ENCODE results near the gene ZNF692.

The ZNF692 gene

DNA sequence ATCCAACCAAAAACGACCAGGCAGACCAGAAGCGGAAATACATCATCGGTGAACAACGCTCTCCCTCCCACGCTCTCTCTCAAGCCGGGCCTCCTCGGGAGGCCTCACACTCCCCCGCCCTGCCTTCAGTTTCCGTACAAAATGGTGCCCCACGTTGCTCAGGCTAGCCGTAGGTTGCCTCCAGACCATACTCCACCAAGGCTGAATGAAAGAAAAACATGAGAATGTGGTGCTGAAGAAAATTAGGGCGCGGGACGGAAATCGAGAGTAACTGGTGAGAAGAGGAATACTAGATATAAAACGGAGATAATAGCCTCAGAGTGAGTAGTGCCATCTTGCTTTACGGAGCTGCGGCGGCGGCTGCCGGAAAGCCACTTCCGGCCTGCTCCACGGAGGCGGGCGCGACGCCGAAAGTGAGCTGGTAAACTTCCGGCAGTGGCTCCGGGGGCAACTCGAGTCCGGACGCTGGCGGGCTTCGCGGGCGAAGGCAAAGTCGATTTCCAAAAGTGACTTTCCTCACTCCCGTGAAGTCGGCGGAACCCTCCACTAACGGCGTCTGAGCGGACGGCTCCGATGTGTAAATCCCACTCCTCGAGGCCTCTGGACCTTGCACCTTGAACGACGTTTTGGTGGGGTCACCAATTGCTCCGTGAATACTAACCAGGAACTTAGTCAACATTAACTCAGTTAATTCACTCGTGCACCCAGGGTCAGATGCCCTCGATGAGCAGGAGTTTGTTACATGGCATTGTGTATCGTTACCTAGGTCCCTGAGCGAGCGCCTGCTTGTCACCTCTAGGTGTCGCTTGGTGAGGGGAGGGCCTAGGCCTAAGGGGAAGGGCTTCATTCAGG, 32.8 kb downstream of the ZNF692 start, which contains the start of gene SH3BP5L:
SH3BP5L (minus strand) TSS at position 7 of the 852 bp plus-strand sequence. CDS start 980 bp downstream, outside the sequence.
- peak; percentile 74 to 90 for DNase-seq (ENCODE audit: extremely low read depth in 1 of 2, low read depth in 1 of 2)

DNA sequence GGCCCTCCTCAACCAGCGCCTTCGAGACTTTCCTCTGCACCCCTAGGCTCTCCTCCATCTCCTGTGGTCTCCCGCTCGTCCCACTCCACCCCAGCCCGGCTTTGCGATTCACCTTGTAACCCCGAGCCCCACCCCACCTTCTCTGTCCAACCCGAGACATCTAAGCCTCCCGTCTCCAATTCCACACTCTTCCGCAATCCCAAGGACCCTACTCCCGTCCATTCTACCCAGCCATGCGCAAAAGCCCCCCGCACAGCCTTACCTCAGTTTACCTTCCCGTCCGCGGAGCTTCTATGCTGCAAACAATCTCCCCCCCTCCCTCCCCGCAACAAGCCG, 33.3 kb downstream of the ZNF692 start:
- DNase-seq (ENCODE audit: extremely low read depth in 1 of 2, low read depth in 1 of 2) = no peak

DNA sequence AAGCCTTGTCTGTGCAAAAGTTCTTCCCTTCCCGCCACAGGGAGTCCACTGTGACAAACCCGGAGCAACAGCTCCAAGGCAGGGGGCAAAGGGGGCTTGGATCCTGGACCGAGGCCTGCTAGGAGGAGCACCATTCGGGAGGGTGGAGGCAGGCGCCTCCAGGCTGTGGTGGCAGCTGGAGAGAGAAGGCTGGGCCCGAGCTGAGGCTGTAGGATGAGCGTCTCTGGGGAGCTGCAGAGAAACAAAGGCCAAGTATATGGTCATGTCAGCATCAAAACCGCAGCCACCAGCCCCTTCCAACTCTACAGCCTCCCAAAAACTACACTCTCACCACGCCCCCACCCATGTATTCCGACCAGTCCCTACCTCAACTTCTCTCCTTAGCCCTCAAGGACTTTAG, 33.7 kb downstream of the ZNF692 start:
- no peak for DNase-seq (ENCODE audit: extremely low read depth in 1 of 2, low read depth in 1 of 2)

DNA sequence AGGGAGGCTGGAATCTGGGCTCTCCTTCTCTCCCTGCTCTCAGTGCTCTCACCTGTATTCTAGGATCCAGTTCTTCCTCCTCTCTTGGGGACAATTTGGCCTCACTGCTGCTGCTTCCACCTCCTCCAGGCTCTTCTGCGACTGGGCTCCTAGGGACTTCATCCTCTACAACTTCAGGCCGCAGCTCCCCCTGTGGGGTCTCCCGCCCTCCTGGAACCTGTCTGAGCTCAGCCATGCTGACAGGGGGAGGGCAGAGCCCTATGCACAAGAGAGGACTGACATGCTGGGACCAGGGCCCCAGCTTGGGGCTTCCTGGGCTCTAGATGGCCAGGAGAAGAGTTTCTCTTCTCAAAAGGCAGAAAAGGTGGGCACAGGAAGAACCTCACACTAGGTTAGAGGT, 34.2 kb downstream of the ZNF692 start:
- DNase-seq (ENCODE audit: extremely low read depth in 1 of 2, low read depth in 1 of 2) = no peak

DNA sequence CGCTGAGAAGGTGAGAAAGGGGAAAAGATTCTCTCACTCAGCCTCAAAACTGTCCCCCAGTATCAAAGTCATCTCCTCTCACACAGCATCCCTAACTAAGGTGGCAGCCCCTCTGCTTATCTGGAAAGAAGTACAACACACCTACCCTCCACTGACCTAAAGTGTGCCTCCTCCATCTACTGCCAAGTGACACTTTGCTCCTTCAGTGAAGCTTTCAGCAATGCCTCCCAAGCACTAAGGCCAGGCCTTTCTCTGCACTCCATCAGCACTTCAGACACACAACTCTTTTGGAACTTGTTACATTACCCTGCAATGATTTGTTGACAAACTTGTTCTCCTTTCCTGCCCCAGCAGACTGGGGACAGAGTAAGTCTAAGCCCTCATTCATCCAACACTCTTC, 34.6 kb downstream of the ZNF692 start:
- no peak for DNase-seq (ENCODE audit: extremely low read depth in 1 of 2, low read depth in 1 of 2)

DNA sequence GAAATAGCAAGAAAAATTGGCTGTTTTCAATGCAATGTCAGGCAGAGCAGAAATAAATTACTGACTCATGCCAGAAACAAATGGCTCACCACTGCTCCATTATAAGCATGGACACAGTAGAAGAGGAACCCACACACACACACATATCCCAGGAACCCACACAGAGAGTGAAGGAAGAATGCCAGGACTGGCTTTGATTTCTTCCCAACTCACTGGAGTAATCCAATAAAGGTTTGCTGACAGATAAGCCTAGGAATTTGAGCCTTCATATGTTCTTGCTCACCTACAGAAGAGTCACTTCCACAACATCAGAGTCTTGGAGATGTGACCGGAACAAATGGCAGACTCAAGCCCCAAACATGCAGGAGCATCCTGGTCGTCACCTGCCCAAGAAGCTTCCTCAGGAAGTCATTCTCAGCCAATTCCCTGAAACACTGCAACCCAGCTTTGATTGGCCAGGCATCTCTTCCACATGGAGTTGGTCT, 35.3 kb downstream of the ZNF692 start:
- no peak for DNase-seq (ENCODE audit: extremely low read depth in 1 of 2, low read depth in 1 of 2)

DNA sequence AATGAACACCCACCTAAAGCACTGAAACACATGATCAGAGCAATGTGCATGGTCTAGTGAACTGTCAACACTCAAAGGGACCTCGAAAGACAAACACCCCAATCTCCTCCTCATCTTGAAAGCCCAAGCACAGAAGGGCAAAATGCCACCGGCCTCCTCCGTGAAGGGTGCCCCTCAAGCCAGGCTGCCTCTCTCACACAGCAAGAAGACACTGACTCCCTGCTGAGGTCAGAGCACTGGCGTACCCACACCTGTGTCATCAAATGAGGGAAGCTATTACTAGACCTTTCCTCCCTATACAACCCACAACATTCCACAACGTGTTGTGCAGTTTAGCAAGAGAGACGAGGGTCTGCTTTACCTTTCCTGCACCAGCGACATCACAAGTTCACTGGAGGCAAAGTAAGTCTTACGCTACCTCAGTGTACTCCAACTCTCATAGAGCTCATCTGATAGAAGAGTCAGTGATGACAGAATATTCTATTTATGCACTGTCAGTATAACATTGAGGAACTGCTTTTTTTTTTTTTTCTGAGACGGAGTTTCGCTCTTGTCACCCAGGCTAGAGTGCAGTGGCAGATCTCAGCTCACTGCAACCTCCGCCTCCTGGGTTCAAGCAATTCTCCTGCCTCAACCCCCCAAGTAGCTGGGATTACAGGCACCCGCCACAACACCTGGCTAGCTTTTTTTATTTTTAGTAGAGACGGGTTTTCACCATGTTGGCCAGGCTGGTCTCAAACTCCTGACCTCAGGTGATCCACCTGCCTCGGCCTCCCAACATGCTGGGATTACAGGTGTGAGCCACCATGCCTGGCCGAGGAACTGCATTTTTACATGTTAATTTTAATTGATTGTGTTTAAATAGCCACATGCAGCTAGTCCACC, 36.5 kb downstream of the ZNF692 start:
- no peak for DNase-seq (ENCODE audit: extremely low read depth in 1 of 2, low read depth in 1 of 2)

DNA sequence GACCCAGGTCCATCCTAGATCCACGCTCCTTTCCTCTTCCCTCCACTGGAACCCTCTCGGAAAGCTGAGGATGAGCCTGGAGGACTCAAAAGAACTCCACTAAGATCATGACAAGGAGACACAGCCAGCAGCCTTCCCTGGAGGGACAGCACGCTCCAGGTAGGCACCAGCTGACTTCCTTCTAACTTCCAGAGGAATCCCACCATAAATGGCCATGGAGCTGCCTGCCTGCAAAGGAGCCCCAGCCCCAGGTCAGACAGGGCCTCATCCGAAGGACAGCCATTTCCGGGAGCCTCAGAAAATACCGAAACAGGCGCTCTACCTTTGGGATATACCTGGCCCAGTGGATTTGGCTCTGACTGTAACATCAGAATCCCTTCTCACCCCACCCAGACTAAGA, 37.2 kb downstream of the ZNF692 start:
- no peak for DNase-seq (ENCODE audit: extremely low read depth in 1 of 2, low read depth in 1 of 2)

DNA sequence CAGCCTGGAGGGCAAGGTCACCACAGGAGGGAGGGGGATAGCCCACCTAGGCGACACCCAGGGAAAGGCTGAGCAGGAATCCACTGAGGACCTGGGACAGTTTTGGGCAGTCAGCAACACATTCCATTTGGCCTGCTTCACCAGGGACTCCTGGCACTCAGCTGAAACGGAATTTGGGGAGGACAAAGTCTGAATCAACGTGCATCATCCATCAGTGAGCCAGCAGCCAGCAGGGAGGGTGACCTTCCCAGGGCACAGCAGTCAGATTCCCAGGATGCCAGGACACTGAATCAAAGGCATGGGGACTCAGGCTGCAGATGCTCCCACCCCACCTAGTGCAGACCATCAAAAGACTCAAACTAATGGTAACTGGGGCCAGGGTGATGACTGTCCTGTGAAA, 37.8 kb downstream of the ZNF692 start:
- DNase-seq (ENCODE audit: extremely low read depth in 1 of 2, low read depth in 1 of 2) = no peak

DNA sequence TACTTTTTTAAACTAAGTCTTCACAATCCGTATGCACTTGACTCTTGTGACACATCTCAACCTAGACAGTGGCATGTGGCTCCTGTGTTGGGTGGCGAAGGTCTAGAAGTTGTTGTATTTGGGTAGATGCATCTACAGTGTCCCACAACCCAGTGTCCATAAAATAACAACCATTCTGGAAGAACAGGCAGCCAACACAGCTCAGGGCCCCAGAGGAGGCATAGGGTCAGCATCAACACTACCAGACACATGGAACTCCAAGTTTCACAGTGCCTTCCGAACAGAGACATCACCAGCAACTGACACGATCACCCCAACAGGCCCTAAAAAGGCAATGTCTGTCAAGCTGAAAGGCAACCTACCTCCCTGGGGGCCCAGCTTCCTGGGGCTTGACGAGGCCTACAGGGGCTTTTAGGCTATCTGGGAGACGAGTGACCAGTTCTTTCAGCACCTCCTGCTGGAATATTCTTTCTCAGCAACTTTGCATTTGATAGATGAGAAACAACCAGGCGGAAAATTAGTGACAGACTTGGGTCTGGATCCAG, 38.8 kb downstream of the ZNF692 start:
- no peak for DNase-seq (ENCODE audit: extremely low read depth in 1 of 2, low read depth in 1 of 2)

DNA sequence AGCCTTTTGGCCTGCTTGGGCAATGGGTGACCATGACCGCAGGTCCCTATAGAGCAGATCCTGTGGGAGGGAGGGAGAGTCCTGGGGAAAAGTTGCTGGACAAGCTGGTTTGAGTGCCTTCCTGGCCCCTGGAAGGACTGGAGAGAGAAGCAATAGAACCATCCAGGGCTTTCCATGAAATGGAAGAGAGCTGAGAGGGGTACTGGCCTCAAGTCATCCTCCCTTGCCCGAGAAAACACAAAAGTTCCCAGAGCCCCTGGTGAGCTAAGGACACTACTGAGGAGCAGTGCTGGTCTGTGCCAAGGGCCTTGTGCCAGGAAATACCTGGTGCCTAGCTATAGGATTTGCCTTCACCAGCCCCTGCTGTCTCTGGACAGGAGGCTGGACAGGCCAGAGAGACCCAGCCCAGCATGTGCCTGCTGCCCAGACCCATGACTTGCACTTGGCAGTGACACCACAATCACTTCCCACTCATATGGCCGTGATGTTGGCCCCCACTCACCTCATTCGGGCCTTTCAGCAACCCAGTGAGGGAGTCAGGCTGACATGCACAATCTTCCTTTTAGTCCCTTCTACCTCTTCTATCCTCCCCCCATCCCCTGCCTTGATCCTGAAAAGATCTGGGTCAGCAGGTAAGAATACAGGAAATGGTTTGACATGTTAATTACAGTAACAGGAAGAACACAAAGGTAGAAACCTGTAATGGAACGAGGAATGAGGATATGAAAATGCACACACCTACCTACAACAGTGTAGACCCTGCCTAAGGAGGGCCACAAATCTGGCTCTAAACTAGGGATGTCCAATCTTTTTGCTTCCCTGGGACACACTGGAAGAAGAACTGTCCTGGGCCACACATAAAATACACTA, 40.1 kb downstream of the ZNF692 start:
- no peak for DNase-seq (ENCODE audit: extremely low read depth in 1 of 2, low read depth in 1 of 2)

DNA sequence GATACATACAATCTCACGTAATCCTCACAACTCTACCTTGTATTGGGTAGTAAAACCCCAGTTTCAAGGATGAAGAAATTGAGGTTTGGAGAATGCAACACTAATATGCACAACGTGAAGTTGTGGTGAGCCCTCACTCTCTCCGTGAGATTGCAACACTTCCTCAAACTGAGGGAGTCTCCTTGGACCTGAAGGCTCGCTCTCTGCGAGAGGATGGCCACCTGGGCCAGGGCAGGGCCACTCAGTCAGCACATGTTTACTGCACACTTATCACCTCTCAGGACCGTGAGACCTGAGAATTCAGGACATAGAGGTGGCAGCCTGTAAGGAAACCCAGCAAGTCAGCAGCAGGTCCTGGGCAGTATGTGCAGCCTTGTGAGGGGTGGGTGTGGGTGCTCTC, 41.8 kb downstream of the ZNF692 start:
- no peak for DNase-seq (ENCODE audit: extremely low read depth in 1 of 2, low read depth in 1 of 2)

DNA sequence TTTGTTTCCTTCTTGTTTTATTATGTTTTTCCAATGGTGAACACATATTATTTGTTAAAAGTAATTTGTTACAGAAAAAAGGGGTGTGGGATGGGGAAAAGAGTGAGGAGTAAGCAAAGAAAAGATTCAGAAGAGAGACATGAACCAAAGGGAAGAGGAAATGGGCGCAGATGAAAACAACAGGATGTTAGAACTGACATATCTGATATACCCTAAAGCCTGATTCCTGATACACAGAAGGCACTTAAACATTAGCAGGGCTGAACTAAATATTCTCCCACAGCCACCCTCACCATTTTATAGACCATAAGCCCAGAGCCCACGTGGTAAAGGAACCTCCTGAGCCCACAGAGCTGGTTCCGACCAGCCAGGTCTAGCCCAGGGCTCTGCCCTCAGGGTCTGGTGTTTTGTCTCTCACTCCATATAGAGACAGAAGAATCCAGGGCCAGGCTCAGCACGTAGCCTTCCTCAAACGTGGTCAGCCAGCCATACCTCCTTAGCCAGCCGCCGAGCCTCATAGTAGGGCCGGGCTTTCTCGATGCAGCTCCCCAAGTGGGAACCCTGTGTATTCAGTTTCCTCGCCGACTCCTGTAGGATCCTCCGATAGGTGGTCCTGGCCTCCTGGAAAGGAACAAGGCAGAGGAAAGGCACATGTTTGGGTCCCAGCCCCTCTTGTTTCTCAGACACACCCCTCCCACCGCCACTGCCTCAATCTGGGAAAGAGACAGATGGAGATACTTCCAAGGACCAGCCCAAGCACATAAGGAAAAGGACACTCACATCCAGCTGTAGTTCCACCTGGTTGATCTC, 42.6 kb downstream of the ZNF692 start:
- no peak for DNase-seq (ENCODE audit: extremely low read depth in 1 of 2, low read depth in 1 of 2)

DNA sequence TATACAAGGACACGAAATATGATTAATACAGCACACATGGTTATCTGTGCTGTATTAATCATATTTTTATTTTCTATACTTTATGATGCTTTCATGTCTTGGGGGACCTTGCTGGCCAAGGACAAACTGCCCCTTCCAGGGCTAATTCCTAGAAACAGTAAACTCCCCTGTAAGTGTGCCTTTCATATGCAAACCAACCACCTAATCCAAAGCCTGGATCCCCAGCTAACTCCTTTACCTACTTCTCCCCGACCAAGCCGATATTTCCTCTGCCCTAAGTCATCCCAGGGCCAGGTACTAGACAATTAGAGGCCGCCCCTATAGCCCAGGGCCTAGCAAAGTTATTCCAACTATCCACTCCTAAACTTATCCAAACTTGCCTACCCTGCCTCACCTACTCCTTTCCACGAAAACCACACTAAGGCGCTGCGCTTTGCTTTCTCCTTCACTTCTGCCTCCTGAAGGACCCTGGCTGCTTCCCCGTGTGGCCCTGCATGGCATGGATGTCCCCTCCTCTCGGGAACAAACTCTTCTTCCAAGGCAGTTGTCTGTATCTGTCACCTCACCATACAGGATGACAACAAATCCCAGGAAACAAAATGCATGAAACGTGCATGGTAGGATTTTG, 43.4 kb downstream of the ZNF692 start:
- no peak for DNase-seq (ENCODE audit: extremely low read depth in 1 of 2, low read depth in 1 of 2)

DNA sequence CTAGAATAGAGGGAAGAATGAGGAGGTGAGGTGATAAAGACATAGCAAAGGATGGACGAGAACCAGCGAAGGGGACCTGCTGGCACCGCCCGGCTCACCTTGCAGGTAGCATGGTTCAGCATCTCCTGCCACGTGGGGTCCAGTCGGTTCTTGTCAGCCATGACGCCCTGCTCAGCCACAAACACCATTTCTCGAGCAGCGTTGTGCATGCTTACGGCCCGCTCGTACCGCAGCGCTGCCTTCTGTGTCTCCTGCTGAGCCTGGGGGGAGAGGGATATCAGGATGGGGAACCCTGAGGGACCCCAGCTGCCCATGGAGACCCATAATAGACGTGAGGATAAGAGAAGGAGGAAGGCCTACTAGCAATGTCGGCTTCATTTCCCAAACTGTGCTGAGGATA, 44.5 kb downstream of the ZNF692 start:
- no peak for DNase-seq (ENCODE audit: extremely low read depth in 1 of 2, low read depth in 1 of 2)

DNA sequence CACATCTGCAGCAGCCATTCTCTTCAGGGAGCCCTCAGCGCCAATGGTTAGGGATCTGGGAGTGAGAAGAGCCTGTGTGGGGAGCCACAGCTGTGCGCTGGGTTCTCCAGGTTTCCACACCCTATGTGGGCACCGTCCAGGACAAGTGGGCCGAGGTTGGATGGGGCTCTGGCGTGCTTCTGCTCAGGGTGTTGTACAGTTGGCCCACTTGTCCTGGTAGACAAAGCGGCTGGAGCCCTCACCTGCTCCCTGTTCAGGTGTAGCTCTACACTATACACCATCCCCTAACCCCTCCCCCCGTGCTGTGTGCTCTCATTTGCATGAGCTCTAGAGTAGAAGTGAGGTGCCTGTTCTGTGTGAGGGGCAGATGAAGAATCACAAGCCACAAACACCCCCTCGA, 45.3 kb downstream of the ZNF692 start:
- DNase-seq (ENCODE audit: extremely low read depth in 1 of 2, low read depth in 1 of 2) = no peak

DNA sequence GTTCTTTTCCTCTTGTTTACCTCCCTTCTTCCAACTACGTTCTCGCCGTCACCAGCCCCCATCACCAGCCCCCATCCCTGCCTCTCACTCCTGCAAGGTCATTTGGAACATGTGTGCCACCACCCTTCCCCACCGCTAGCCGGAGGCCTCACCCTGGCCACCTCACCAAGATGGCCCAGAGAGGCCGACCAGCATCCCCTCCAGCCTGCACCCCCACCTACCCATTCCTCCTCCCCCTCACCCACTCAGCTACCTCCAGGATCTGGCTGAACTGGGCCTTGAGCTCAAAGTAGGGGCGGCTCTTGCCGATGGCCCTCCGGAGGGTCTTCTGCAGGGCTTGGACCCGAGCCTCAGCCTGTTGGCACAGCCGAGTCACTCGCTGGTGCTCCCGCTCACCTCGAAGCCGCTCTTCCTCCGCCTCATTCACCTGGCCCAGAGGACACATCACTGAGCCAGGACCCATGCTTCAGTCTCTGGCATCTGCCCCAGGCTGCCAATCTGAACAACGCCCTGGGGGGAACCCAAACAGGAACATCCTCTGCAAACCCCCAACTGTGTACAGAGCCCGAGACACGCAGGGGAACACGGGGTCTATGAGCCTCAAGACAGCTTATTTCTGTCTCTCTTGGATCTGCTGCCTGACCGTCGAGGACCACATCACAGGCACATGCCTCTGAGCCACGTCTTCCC, 46.0 kb downstream of the ZNF692 start:
- DNase-seq (ENCODE audit: extremely low read depth in 1 of 2, low read depth in 1 of 2) = no peak

Measured in stimulated activated CD8-positive, alpha-beta memory T cell treated with anti-CD3 and anti-CD28 coated beads, Interleukin-7, amount 100 ng/mL, for 48 hours (primary cell).